HG03565 (cell line): Measurements from ENCODE around the gene TNNI3K.

Experiments
- ATAC-seq: cut with Tn5 transposase; IDR thresholded peaks from one replicate; pipeline ENCODE4 v1.9.1; 2021; ENCODE audit warnings: mild to moderate bottlenecking, moderate library complexity; ENCODE audit not compliant: unreplicated experiment

The TNNI3K gene

DNA sequence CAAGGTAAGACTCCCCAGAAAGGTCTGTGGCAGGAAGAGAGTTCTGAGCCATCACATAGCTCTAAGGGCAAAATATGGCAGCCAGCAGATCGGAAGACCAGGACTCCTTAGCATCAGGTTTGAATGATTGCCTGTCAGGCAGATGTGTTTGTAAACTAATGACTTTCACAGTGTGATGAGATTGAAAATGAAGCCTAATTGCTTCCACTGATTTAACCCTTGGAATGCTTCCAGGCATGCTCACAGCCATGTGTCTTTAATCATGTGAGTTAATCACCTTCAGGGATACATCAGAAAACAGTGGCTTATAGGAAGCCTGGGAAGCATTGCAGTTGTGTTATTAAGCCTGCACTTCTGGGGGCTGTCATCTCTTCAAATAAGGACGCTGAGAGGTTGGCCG, 194.4 kb downstream of the TNNI3K start:
- no peak for ATAC-seq

DNA sequence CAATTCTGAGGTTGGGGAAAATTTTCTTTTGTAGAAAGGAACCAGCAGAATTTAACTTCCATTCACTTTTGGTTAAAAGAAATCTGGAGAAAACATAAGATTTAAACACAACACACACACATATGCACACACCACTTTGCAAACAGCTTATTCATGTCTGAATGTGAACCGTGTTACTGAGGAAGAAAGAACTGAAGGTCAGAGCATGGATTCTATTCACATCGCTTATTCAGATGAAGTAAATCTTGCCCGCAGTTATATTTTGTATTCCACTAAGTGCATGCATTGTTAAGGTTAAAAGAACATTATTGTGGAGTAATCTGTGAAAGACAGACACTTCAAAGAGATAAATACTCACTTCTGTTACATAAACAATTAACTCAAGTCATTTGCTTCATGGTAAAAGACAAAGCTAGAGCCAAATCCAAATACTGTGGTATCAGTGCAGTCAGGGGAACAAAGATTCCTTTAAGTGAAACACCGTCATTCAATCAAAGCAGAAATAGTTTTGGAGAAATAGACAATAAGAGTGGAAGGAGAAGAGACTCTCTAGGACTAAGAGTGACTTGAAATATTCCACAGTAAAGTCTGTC, 195.3 kb downstream of the TNNI3K start:
- ATAC-seq, result no peak

DNA sequence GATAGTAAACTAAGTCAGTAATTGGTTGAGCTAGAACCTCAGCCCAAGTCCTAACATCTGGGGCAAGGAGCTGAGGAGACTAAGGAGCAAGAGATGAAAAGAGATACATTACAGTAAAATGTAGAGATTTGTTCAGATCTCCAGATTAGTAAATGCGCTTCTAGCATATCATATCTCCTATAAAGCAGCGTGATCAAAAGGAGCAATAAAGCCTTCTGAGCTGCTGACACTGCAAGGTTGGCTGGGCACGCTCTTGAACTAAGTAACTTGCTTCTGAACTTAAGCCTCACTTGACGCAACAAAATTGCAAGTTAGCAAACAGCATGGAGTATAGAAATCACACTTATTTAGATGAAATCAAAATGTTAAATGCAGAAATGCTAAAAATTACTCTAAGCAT, 196.3 kb downstream of the TNNI3K start:
- no peak for ATAC-seq

GRCh38 chr1:74432325-74432724, 197.1 kb downstream of the TNNI3K start:
- no peak for ATAC-seq

- ATAC-seq, result no peak
Measured at GRCh38 chr1:74434321-74434720, 199.1 kb downstream of the TNNI3K start.

- ATAC-seq, result no peak
Measured at GRCh38 chr1:74436078-74436477, 200.9 kb downstream of the TNNI3K start.

DNA sequence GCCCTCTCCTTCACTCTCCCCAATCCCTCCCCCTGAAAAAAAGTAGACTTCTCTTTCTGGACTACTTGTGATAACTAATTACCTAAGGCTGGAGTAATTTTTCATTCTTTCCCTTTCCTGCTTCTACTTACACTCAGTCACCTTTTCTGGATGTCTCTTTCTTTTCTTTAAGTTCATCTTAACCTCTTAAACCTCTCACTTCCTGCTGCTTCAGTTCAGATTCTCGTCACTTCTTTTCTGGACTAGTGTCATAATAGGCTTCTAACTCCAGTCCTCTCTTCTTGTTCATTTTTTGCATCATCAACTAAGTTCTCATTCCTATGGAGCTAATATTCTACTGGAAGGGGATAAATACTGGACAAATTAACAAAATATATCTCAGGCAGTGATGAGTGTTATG, 201.8 kb downstream of the TNNI3K start:
- ATAC-seq, result no peak

GRCh38 chr1:74452035-74452434, 216.8 kb downstream of the TNNI3K start:
- no peak for ATAC-seq

DNA sequence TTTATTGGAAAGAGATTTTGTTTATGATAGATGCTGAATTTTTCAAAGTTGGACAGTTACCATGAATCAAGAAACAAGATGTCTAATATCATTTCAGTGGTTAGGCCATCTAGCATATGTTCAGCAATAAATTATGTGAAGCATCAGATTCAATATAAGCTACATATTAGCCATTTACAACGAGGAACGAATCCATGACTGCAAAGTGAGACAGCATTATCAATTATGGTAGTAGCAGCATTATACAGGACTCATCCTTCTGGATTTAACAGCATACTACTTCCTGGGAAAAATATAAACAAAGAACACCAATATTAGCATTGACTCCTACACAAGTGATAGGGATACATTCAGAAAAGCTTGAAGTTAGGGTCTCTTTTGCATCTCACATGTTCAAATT, 218.1 kb downstream of the TNNI3K start:
- no peak for ATAC-seq

- ATAC-seq, result no peak
Measured at GRCh38 chr1:74455390-74455789, 220.2 kb downstream of the TNNI3K start.

GRCh38 chr1:74457253-74457652, 222.1 kb downstream of the TNNI3K start:
- no peak for ATAC-seq

DNA sequence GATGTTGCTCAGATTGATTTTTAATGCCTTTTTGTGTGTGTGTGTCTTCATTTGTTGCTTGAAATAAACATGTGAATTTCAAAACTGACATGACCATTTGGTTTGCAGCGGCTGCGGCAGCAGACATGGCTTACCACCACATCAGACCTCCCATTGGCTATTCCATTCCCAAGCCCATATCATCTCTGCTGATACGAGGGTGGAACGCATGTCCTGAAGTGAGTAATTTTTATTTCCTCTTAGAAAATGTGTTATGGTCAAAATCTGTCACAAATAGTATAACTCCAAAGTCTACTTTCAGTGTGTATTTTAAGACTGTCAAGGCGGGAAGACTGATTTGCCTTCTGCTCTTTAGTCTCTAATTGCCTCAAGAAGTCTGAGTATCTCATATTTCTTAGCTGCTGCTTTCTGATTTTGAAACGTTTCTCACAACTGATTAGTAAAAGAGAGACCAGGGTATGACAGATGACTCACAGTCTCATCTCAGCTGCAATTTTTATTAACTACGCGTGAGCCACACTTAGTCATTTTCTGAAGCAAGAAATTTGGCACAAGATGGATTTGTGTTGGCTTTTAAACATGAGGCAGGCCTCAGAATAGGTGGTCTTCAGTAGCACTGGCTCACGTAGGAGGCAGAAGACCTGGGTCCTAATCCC, 228.3 kb downstream of the TNNI3K start:
- ATAC-seq, result peak; percentile 95

DNA sequence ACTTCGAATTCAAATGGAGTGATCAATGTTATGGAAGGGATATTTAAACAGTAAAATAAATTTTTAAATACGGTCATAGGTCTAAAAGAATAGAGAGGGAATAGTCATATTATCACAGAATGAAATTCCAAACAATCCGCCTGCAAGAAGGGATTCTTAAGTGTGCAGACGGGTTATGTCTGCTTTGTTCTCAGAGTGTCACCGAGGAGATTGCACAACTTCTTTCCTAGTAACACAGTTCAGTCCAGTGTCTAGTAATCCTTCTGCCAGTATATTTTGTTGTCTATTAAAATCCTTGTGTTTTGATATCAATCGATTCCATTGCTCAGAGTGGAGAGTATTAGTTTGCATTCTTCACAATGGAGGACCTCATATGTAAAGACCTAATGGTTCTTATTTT, 228.8 kb downstream of the TNNI3K start:
- no peak for ATAC-seq

GRCh38 chr1:74465193-74465681, 230.1 kb downstream of the TNNI3K start:
- ATAC-seq, result no peak

DNA sequence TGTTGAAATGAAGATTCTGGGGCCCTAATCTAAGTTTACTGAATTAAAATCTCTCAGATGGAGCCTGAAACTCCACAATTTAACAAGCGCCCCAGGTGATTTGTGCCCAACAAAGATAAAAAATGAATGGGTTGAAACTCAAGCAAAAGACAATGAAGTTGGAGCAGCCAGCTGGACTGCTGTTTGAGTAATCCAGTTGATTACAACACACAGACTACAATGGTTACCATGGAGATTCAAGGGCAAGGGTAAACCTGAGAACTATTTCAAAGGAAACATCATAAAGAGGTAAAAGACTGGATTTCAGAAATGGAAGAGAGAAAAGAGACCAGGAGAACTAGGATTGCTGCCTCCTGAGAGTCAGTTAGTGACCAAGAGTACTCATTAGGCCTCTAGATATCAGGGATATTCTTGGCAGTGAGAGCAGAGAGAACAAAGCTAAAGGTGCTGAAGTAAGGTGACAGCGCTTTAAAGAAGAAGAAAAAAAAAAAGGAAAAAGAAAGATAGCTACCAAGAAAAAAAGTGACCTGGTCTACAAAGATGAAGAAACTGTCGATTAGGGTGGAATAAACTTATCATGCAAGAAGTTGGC, 232.7 kb downstream of the TNNI3K start:
- ATAC-seq, result no peak

DNA sequence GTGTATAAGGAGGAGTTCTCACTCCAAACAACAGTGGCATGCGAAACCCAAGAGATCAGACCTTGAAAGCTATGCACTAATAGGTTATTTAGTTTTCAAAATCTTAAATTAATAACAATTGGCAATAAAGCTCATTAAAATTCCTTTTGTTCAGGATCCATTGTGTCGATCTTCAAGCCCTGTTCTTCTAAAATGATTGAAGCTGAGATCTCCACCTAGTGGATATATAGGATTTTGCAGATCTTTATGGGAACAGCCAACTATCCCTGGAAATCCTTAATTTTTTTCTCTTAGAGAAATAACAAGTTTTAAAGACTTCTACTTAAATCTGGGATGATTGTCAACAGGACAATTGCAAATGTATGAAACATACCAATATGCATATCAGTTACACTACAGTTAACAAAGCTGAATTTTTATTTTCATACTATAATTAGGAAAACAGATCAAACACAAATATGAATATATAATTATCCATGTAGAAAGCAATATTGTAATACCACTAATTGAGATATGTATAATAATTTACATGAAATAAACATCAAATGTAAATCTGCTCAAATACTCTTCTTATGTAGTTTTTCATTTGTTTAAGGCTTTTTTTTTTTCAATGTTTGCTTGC, 233.9 kb downstream of the TNNI3K start:
- peak; percentile 60 for ATAC-seq

DNA sequence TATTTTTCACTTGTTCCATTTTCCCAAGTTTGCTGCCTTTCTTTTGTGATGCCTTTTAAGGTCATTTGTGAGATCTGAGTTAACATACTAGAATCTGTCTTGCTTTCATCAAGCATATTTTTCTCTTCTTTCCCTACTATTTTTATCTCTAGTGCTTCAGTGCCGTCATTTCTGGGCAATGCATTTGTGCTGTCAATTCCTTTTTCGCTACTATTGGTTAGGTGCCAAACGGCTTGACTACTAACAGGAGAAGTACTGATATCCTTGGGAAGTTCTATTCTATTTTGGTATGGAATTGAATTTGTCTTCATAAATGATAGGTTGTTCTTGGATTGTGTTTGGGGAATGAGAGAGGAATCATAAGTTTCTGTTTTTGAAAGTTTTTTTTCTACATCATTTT, 235.1 kb downstream of the TNNI3K start:
- no peak for ATAC-seq

DNA sequence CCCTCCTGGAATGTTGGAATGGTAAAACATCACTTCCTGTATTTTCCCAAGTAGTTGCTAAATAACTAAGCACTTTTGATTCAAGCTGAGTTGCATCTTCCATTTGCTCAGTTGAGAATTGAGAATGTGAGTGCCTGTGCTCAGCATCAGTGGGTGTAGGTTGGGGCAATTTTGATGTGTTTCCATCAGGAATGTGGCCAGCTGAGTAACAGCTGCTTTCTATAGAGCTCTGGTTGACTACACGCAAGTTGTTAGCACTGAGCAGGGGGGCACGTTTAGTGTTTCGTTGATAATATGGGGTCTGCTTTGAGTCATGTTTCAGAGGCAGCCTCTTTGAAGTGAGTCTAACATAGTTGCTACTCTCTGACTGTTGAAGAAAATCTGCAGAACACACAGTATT, 235.7 kb downstream of the TNNI3K start:
- no peak for ATAC-seq

- ATAC-seq, result no peak
Measured at GRCh38 chr1:74471470-74471869, 236.3 kb downstream of the TNNI3K start.

GRCh38 chr1:74474585-74474984, 239.4 kb downstream of the TNNI3K start:
- ATAC-seq, result no peak

- ATAC-seq, result no peak
Measured at GRCh38 chr1:74478979-74479378, 243.8 kb downstream of the TNNI3K start.

GRCh38 chr1:74480068-74480467, 244.9 kb downstream of the TNNI3K start:
- no peak for ATAC-seq
